Measurements from ENCODE around the gene SCIN. TPM values are rescaled to one million over a fixed set of nuclear protein-coding genes. Genes with fewer than 3 reads are reported as not detected.

SCIN gene
- total and polyA plus RNA-seq, 2 donors (not counting 1 experiment from before 2014, with no cell fraction given) = 0.49 to 0.97 TPM

- TF ChIP-seq CTCF (IDR thresholded peaks at IDR 0.05) = no peak
- no peak for TF ChIP-seq EZH2 (IDR thresholded peaks at IDR 0.05; ENCODE audit: borderline replicate concordance, insufficient read depth, low read depth, low read length, poor library complexity, severe bottlenecking)
- no peak for ATAC-seq (ENCODE audit: low read depth)
- 89% methylated on average over 2 of the region's 3 CpGs for WGBS (ENCODE audit: insufficient coverage)
Observed at GRCh38 chr7:12641196-12641595, 70.7 kb downstream of the SCIN start.

DNA sequence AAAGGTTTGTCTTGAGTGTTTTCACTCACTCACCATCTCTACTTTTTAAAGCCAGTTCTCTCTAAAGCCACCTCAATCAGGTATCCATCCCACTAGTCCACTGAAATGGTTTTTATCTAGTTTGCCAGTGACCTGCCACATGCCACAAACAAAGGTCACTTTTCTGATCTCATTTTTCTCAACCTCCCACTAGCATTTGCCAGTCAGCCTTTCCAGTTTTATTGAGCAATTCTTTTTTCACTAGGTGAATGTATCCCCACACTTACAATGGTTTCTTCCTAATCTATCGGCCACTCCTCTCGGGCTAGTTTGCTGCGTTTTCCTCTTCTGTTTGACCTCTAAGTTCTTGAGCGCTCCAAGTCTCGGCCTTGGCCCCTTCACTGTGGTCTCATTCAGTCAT lies 72.0 kb downstream of the SCIN start:
- H3K36me3 ChIP-seq (replicated peaks in 1 of 2; ENCODE audit: control extremely low read depth in 1 of 2, control insufficient read depth in 1 of 2, extremely low read depth in 1 of 2, insufficient read depth in 2 of 2, low read length in 1 of 2) = no peaks in the 10 kb centered on the region
- WGBS (ENCODE audit: insufficient coverage) = 100% methylated on average over 3 of the region's 5 CpGs
- Mint-ChIP-seq H3K4me1 (peaks cover 11% of the 10 kb centered on the region), H3K27me3 (peaks cover 3% of the 10 kb centered on the region), H3K4me3 (no peak overlapping the region), H3K9me3 (ENCODE audit: insufficient read depth) (no peaks in the 10 kb centered on the region), H3K27ac (no peak overlapping the region)
- no peaks in the 10 kb centered on the region for H3K79me2 ChIP-seq (ENCODE audit: control insufficient read depth, insufficient read depth, low read length)
- H3K9ac ChIP-seq (ENCODE audit: low read length) = no peak overlapping the region
- H3K4me2 ChIP-seq (replicated peaks; ENCODE audit: low read depth, low read length, poor library complexity, severe bottlenecking) = no peak overlapping the region
- no peak overlapping the region for H3K27ac ChIP-seq (ENCODE audit: low read length in 2 of 2)
- ATAC-seq (ENCODE audit: low read depth) = no peak
- H2AFZ ChIP-seq (ENCODE audit: insufficient read depth, low read depth, low read length, poor library complexity, severe bottlenecking) = no peak overlapping the region
- ChIA-PET CTCF (no interaction called here), POLR2A (no interaction called here)
- peaks cover 21 to 27% of the 10 kb centered on the region in 2 donors for H3K4me1 ChIP-seq (ENCODE audit: control insufficient read depth in 2 of 2, insufficient read depth in 2 of 2, low read length in 2 of 2)
- no peak overlapping the region for H3K4me3 ChIP-seq (ENCODE audit: control extremely low read depth in 1 of 5, extremely low read depth in 1 of 5, insufficient read depth in 1 of 5, low read depth in 2 of 5, low read length in 4 of 5)
- H4K20me1 ChIP-seq (ENCODE audit: control insufficient read depth, insufficient read depth, low read length, poor library complexity, severe bottlenecking) = no peaks in the 10 kb centered on the region
- no peaks in the 10 kb centered on the region for H3K9me3 ChIP-seq (ENCODE audit: control extremely low read depth in 1 of 3, control insufficient read depth in 2 of 3, insufficient read depth in 1 of 3, low read length in 2 of 3)
- no peak for TF ChIP-seq CTCF (IDR thresholded peaks at IDR 0.05)
- TF ChIP-seq EZH2 (IDR thresholded peaks at IDR 0.05; ENCODE audit: borderline replicate concordance, insufficient read depth, low read depth, low read length, poor library complexity, severe bottlenecking) = no peak
- no peak for DNase-seq
- intact Hi-C loops (cut with micrococcal nuclease) = no loop called here
- H3K27me3 ChIP-seq (replicated peaks in 1 of 4; ENCODE audit: control extremely low read depth in 1 of 4, control insufficient read depth in 3 of 4, insufficient read depth in 4 of 4, low read length in 3 of 4) = no peaks in the 10 kb centered on the region

More at GRCh38 chr7:12641196-12641595, 70.7 kb downstream of the SCIN start:
- intact Hi-C loops (cut with micrococcal nuclease) = no loop called here
- Mint-ChIP-seq H3K27ac (no peak overlapping the region), H3K27me3 (peaks cover 3% of the 10 kb centered on the region), H3K4me3 (no peak overlapping the region), H3K9me3 (ENCODE audit: insufficient read depth) (no peaks in the 10 kb centered on the region), H3K4me1 (peaks cover 15% of the 10 kb centered on the region)
- H3K79me2 ChIP-seq (ENCODE audit: control insufficient read depth, insufficient read depth, low read length) = no peaks in the 10 kb centered on the region
- H2AFZ ChIP-seq (ENCODE audit: insufficient read depth, low read depth, low read length, poor library complexity, severe bottlenecking) = no peak overlapping the region
- peaks cover 21 to 29% of the 10 kb centered on the region in 2 donors for H3K4me1 ChIP-seq (ENCODE audit: control insufficient read depth in 2 of 2, insufficient read depth in 2 of 2, low read length in 2 of 2)
- H3K4me2 ChIP-seq (replicated peaks; ENCODE audit: low read depth, low read length, poor library complexity, severe bottlenecking) = no peak overlapping the region
- CTCF ChIA-PET = interaction anchor here (2.0 kb wide), 1 partner anchor 621 kb away, joined by 7 read pairs; no protein-coding TSS in a partner anchor
- H3K36me3 ChIP-seq (replicated peaks in 1 of 2; ENCODE audit: control extremely low read depth in 1 of 2, control insufficient read depth in 1 of 2, extremely low read depth in 1 of 2, insufficient read depth in 2 of 2, low read length in 1 of 2) = no peaks in the 10 kb centered on the region
- H3K9ac ChIP-seq (ENCODE audit: low read length) = no peak overlapping the region
- H3K4me3 ChIP-seq (ENCODE audit: control extremely low read depth in 1 of 5, extremely low read depth in 1 of 5, insufficient read depth in 1 of 5, low read depth in 2 of 5, low read length in 4 of 5) = no peak overlapping the region
- POLR2A ChIA-PET = no interaction called here
- no peaks in the 10 kb centered on the region for H3K9me3 ChIP-seq (ENCODE audit: control extremely low read depth in 1 of 3, control insufficient read depth in 2 of 3, insufficient read depth in 1 of 3, low read length in 2 of 3)
- H3K27ac ChIP-seq (ENCODE audit: low read length in 2 of 2) = no peak overlapping the region
- no peaks in the 10 kb centered on the region for H4K20me1 ChIP-seq (ENCODE audit: control insufficient read depth, insufficient read depth, low read length, poor library complexity, severe bottlenecking)
- H3K27me3 ChIP-seq (replicated peaks in 1 of 4; ENCODE audit: control extremely low read depth in 1 of 4, control insufficient read depth in 3 of 4, insufficient read depth in 4 of 4, low read length in 3 of 4) = no peaks in the 10 kb centered on the region
- no peak for DNase-seq
